ENCODE measurements around the gene MBNL2.
"Not testable (repeated sequence)": the region's sequence is repeated elsewhere in the genome, so short reads cannot be mapped to it uniquely, and the experiment has no call there.

MBNL2 gene

GRCh38 chr13:97221989-97222700, at the start of gene MBNL2:
TSS of gene MBNL2 (plus strand) at chr13:97222333. CDS start at chr13:97276236, 53,903 bp downstream.
- no peak for FAIRE-seq

GRCh38 chr13:97174638-97175037, 47.5 kb upstream of the MBNL2 start:
- no peak for FAIRE-seq

- no peak for FAIRE-seq
Observed at GRCh38 chr13:97175041-97175440, 47.1 kb upstream of the MBNL2 start.

GRCh38 chr13:97179501-97179900, 42.6 kb upstream of the MBNL2 start:
- no peak for FAIRE-seq

GRCh38 chr13:97182111-97182890, 39.8 kb upstream of the MBNL2 start:
- no peak for FAIRE-seq

GRCh38 chr13:97185291-97185690, 36.8 kb upstream of the MBNL2 start:
- no peak for FAIRE-seq

- no peak for FAIRE-seq
Observed at GRCh38 chr13:97185751-97186150, 36.4 kb upstream of the MBNL2 start.

GRCh38 chr13:97188207-97188606, 33.9 kb upstream of the MBNL2 start:
- no peak for FAIRE-seq

GRCh38 chr13:97189928-97190327, 32.2 kb upstream of the MBNL2 start:
- FAIRE-seq = no peak

- no peak for FAIRE-seq
Observed at GRCh38 chr13:97191142-97191541, 31.0 kb upstream of the MBNL2 start.

- no peak for FAIRE-seq
Observed at GRCh38 chr13:97191615-97192014, 30.5 kb upstream of the MBNL2 start.

GRCh38 chr13:97192166-97192565, 30.0 kb upstream of the MBNL2 start:
- no peak for FAIRE-seq

- FAIRE-seq = no peak
Observed at GRCh38 chr13:97193577-97193976, 28.6 kb upstream of the MBNL2 start.

- no peak for FAIRE-seq
Observed at GRCh38 chr13:97194479-97194878, 27.7 kb upstream of the MBNL2 start.

- no peak for FAIRE-seq
Observed at GRCh38 chr13:97196340-97196739, 25.8 kb upstream of the MBNL2 start.

GRCh38 chr13:97198753-97199152, 23.4 kb upstream of the MBNL2 start:
- FAIRE-seq = no peak

- FAIRE-seq = no peak
Observed at GRCh38 chr13:97199451-97199850, 22.7 kb upstream of the MBNL2 start.

GRCh38 chr13:97200081-97200942, 21.8 kb upstream of the MBNL2 start:
- no peak for FAIRE-seq

GRCh38 chr13:97202761-97203160, 19.4 kb upstream of the MBNL2 start:
- no peak for FAIRE-seq

GRCh38 chr13:97205465-97205864, 16.7 kb upstream of the MBNL2 start:
- no peak for FAIRE-seq

GRCh38 chr13:97205982-97206381, 16.2 kb upstream of the MBNL2 start:
- FAIRE-seq = no peak

GRCh38 chr13:97207252-97207651, 14.9 kb upstream of the MBNL2 start:
- FAIRE-seq = not testable (repeated sequence)

GRCh38 chr13:97211300-97211699, 10.8 kb upstream of the MBNL2 start:
- no peak for FAIRE-seq

All from colon (tissue), 2 donors.